GM19324 (cell line): Measurements from ENCODE around the gene HS3ST5.
"Not testable (repeated sequence)": the region's sequence is repeated elsewhere in the genome, so short reads cannot be mapped to it uniquely, and the experiment has no call there.

Experiments
- ATAC-seq: cut with Tn5 transposase; IDR thresholded peaks from one replicate; pipeline ENCODE4 v1.9.1; 2021; ENCODE audit warnings: mild to moderate bottlenecking, moderate library complexity; ENCODE audit not compliant: unreplicated experiment, low FRiP score

HS3ST5 gene

DNA sequence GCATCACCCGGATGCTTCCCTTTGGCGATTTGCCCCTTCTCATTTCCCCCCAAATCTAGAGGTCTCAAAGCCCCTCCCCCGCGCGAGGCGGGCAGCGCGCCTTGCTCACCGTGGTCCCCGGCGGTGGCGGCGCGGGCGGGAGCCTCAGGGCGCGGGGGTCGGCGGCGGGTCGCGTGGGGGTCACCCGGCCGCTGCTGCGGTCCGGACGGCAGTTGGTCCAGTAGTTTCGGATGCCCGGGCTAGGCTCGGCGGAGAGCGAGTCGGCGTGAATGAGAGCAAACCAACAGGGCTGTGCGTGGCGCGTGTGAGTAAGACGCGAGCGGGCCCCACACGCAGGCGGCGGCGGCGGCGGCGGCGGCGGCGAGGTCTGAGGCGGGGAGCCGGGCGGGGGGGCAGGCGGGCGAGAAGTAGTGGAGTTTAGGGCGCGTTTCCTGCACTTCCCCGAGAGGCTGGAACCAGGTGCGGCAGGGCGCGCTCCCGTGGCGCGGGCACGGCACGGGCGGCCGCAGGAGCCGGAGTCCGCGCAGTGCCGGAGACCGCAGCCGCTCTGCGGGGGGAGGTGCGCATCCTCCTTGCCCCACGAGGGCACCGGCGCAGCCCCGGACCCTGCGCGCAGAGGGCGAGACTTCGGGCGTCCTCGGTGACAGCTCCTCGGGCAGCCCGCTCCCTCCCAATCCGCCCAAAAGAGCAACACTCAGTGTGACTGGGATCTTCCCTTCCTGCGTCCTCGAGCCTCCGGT is 567 bp downstream of the HS3ST5 start:
- no peak for ATAC-seq

DNA sequence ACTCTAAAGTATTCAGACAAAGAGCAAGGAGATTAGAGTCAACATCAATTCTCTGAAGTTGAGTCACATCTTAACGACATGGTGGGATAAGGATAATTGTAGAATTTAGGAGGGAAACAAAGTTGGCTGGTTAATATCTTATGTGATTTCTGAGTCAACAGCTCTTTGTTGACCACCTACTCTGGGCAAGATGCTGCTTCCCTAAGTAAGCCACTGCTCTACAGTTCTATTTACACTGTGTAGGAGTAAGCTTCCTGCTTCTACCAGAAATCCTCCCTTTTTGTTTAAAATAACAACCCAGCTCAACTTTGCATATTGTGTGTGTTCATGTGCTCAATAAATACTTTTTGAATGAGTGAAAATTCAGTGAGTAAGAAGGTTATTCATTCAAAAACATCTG is 3.1 kb downstream of the HS3ST5 start:
- ATAC-seq = no peak

DNA sequence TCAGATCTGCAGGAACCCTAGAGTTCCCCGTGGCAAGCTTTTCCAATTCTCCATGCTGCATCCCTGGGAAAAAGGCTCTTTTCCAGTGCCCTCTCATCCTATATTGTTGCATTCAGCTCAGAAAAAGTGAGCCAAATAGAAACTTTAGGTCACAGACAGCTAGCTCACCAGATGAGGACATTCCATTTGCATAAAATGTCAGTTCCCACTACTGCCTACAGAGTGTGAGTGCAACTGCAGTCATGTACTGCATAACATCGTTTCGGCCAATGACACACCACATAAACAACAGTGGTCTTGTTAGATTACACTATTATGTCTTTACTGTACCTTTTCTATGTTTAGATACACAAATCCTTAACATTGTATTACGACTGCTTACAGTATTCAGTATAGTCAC is 8.6 kb downstream of the HS3ST5 start:
- ATAC-seq = no peak

DNA sequence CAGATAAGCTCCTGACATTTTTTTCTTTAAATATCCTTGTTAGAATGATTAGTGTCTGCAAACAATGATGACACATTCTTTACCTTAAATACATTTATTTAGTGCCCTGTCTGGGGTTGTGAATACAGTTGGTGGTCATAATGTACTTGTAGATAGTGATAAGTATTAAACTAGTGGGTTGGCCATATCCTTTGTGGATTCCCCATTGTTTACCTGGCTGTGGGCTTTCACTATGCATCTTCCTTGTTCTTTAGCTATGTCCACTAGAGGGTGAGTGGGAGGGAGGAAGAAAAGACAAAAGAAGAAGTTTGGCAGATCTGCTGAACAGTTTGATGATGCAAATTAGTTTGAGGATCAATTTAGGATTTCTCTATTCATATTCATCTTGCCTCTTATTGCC is 15.7 kb downstream of the HS3ST5 start:
- no peak for ATAC-seq

DNA sequence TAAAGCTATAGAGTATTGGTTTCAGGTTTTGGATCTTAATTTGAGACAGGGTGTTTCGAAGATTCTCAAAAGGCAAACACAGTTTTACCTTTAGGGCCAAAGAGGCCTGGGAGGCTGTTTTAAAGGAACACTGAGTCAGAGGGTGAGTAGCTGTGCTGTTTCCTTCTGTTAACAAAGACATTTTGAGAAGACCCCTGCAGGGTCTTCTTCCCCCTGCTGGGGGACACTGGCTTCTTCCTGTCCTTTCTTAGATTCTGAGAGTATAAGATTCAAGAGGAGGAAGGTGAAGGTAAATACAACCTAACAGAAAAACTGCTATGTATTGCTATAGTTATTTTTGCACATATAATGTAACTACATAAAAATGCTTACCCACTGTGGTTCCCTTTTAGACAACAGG is 19.0 kb downstream of the HS3ST5 start:
- no peak for ATAC-seq

DNA sequence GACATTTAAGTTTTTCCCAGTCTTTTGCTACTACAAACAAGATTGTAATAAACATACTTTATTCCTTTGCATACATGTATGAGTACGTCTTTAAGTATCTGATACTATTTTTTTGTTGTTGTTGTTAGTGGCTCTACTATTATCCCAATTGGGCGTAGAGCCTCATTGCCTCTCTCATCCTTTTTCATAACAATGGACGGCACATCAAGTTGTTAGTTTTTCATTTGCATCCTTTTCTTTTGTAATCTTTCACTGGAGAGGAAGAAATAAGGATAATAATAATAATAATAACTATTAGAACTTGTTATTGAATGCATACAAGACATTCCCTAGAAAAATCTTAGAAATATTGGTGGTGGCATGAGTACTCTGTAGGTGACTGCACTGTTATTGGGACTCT is 23.1 kb downstream of the HS3ST5 start:
- no peak for ATAC-seq

DNA sequence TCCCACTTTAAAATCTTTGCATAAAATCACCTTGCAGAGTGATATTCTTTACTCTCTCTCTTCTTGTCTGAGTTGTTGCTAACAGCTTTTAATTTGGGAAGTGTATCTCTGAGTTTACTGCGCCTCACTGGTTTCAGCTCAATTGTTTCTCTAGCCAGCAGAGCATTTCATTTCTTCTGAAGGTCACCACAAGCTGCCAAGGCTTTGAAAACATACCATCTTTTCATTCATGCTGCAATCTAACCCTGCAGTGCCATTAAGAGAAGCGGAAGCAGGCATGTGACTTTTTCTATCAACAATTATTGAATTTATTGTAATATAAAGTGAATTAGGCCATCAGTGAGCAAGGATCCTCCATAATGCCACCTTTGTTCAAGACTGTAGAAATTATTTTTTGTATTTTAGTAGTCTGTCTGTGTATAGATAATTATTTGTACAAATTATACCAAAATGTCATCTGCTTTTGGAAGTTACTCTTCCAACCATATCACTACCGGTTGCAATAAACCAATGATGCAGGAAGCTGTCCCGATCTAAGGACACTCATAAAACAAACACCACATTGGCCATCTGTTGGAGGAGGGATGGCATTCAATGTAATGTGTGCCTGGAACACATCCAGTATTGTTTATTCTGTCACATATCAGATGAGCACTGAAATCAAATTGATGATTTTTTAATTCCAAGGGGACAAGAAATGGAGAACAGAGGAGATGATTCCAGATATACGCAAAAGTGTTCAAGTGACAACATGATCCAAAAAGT is 26.8 kb downstream of the HS3ST5 start:
- no peak for ATAC-seq

DNA sequence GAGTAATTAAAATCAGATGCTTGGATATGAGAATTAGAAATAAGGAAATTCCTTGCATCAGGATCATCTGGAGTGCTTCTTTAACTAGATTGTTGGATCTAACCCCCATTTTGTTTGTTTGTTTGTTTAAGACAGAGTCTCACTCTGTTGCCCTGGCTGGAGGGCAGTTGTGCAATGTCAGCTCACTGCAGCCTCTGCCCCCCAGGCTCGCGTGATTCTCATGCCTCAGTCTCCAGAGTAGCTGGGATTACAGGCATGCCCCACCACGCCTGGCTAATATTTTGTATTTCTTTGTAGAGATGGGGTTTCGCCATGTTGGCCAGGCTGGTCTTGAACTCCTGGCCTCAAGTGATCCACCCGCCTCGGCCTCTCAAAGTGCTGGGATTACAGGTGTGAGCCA is 29.0 kb downstream of the HS3ST5 start:
- not testable (repeated sequence) for ATAC-seq

DNA sequence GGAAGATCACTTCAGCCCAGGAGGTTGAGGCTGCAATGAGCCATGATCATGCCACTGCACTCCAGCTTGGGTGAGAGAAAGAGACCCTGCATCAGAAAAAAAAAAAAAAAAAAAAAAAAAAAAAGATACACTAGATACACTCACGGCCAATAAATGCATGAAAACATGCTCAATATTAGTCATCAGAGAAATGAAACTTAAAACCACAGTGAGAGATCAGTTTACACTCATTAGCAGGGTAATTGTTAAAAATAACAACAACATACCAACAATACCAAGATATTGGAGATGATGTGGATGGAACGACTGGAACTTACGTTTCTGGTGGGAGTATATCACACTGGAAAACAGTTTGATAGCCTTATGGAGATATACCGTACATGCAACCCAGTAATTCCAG is 29.9 kb downstream of the HS3ST5 start:
- no peak for ATAC-seq

DNA sequence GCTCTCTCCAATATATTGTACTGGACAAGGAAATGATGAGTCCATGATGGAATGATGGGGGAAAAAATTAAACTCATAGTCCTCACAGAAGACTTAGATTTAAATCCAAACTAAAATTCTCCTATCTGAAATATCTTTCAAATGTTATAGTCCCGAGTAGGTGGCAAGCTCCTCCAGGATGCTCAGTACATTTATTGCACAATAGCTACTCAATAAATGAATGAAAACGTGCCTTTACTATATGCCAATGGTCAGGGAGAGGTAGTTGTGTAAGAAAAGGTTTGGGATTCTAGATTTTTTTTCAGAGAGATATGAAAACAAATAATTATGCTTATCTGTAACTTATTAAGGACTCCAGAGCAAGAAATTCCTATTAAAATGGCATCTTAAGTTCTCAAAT is 32.8 kb downstream of the HS3ST5 start:
- ATAC-seq = no peak

DNA sequence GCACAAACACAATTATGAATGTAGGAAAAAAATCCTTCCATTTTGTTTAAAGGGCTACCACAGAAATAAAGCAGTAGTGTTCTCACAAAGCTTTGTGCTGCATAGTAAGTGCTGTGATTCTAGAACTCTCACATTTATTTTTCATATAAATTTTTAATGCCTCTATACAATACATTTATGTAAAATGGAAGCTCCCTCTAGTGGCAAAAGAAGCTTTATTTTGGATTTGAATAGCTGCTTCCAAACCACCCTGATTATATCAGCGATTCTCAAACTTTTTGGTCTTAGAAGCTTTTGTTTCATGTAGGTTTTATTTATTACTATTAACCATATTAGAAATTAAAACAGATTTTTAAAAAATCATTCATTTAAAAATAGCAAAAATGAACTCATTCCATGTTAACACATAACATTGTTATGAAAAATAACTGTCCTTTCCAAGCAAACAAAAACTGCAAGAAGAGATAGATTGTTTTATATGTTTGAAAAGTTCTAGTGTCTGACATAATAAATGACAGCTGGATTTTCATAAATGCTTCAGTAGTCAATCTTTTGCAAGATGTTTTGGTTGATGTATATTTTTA is 38.4 kb downstream of the HS3ST5 start:
- no peak for ATAC-seq

DNA sequence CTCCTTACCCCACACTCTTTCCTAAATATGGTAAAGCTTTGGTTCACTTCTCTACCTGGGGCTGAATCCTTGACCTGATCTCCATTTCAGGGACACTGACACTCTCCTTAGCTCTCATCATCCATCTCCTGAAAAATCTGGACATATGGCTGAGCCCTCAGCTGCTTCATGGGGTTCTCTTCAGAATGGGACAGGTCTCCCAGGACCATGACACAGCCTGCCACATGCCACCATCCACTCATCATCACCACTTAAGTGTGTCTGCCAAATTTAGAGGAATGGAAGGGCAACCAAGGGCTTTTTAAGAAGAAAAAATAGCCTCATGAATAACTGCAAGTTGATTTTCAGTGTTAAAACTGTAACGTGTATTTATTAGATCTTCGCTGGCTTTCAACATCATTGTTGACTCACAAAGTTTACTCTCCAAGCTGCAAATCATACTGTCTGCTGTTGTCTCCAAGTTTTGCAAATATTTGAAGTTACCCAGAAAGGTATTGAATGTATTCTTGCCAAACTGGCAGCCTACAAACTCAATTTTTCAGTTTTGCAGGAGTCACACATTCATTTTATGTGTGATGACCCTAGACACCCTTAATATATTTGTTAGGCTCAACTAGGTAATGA is 41.1 kb downstream of the HS3ST5 start:
- no peak for ATAC-seq

DNA sequence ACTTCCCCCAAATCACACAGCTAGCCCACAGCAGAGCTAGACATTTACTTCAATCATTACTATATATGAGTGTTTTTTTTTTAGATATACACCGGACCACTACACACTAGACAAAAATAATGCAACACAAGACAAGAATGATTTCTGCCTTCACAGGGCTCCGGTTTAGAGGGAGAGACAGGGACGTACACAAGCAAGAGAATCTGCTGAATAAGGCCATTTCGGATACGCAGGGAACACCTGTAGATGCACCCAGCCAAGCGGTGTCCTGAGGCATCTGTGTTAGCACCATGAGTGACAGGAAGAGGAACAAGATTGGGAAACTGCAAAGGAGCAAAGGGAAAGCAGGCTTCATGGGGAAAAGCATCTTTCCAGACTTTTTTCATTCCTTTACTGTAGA is 45.7 kb downstream of the HS3ST5 start:
- no peak for ATAC-seq

DNA sequence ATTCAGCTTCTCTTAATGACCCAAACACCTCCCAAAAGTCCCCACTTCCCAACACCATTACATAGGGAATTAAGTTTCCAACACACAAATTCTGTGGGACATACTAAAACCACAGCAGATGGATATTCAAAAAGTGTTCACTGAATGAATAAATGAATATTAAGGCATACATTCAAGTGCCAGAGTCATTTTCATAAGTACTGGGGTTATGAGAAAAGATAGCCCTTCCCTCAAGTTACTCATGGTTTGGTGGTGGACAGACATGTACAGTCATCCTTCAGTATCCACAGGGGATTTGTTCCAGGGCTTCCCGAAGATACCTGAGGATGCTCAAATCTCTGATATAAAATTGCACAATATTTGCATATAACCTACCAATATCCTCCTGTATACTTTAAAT is 50.4 kb downstream of the HS3ST5 start:
- no peak for ATAC-seq

DNA sequence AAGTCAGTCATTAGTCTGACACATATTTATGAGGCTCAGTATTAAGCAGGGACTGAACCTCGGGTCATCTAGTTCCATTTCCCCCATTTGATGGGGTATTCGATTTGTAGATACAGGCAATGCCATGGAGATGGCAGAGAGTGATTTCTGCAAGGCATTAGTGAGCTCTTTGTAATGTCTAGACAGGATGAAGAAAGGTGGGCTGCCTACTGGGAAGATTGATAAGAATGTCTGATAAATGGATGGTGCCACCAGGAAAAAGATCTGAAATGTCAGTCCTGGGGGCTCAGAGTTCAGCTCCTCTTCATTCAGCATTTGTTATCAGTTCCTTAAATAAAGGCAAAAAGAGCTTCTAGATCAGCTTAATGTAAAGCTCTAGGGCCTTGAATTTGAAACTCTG is 51.4 kb downstream of the HS3ST5 start:
- ATAC-seq = no peak

DNA sequence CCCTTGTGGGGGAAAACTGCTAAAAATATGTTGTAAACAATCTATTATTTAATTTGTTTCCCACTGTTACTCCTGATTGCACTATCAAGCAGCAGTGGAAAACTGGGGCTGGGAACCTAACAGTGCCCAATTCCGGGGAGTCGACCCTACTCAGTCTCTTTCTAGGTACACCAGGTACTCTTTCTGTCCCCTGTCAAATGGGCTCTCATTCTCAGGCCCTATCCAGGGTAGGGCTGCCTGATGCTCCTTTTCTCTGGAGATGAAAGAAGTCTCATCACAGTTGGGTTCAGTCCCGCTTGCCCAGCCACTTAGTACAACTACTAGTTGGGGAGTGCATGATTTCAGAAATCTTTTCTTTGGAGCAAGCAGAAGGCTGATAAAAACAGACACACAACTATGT is 52.0 kb downstream of the HS3ST5 start:
- no peak for ATAC-seq

DNA sequence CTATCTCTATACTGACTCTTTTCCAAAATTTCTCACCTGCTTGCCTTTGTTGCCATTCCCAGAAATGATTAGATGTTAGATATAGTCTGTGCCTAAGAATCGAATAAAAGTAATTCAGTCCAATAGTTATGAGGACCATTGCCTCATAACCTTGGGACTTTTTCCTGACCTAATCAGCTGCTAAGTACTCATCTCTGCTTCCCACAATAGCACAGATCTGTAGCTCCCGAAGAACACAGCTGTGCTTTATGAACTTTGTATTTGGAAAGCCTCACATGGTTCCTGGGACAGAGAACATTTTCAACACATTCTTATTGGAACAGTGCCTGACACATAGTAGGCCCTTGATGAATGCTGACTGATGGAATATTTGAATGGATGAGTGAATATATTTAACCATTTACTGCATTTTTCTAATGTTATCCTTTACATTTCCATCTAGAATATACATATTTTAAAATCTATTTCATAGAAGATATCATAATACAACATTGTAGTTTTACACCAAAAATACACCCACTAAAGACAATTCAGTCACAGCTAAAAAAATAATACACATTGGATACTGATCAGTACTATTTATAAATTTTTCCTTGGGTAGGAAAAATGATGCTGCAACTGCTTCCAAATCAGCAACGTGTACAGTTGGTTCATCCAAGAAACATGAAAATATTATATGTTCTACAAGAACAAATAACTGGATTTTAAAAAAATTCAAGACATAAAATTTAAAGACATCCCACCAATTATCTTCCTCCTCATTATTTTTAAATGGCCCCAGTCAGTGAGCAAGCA is 53.9 kb downstream of the HS3ST5 start:
- ATAC-seq = no peak

DNA sequence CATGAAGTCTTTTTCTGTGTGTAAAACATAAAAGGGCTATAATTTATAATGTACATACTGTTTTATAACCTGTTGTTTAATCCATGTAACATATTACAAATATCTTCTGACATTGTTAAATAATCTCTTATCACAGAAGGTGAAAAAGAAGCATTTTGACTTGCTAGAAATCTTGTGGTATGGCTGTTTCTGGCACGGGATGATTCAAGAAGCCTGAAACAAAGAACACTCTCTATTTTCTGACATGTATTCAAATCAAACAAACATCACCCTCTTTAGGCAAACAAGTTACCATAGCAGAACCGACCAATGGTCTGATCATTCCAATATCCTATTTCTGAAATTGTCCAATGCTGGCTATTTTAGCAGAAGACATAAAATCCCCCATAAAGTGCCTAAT is 55.4 kb downstream of the HS3ST5 start:
- no peak for ATAC-seq

DNA sequence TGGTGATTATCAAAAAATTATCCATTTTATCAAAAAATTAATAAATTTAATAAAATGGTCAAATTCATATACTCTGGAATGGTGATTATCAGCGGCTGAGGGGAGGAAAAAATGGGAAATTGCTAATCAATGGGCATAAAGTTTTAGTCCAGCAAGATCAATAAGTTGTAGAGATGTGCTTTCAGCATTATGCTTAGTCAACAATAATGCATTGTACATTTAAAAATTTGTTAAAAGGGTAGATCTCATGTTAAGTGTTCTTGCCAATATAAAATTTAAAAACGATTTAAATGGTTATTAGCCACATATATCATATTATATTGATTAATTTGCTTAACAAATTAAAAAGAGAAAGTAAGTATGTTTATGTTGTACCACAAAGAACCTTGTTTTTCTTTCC is 56.6 kb downstream of the HS3ST5 start:
- ATAC-seq = no peak

DNA sequence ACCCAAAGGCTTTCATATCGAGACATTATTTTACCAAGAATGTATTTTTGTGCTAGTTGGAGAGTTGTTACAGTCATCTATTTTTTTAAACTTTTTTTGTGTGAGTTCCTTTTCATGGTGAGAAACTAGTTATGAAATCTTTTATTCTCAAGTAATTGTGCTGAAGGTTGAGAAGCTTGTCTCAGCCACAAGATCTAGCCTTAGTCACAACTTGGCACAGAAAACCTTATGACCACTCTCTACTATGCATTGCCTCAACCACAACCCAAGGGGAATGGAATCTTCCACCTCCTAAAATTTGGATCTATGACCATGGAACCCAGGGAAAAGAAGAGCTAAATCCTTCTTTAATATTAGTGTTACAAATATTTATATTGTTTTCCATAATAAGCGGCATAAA is 58.5 kb downstream of the HS3ST5 start:
- no peak for ATAC-seq

DNA sequence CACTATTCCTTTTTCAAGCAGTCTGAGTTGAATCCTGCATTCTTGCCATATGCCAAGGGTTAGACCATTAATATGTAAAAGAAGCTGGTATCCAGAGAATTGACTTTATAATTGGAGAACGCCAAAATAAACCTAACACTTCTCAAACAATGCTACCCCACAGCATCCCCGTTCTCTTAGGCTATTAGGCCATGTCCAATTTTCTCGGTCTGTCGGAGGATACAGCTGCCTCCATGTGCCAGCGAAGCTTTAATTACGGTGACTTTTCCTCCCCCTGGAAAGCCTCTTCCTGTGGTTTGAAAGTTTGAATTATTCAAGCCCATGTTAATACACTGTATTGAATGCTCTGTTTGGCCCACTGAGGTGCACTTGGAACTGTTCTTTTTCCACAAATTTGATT is 60.5 kb downstream of the HS3ST5 start:
- no peak for ATAC-seq
